ENCODE data around the gene LAMA5. TPM values are rescaled to one million over a fixed set of nuclear protein-coding genes. Genes with fewer than 3 reads are reported as not detected.

Gene LAMA5
- total and polyA plus RNA-seq, 2 experiments from 2014 or later = 162 to 168 TPM

GRCh38 chr20:62272200-62272599 is 94.9 kb downstream of the LAMA5 start:
- peaks cover 11% of the 10 kb centered on the region for H3K36me3 ChIP-seq
- no peaks in the 10 kb centered on the region for H3K9me3 ChIP-seq (ENCODE audit: low read depth)
- no peak overlapping the region for H3K4me3 ChIP-seq
- no peaks in the 10 kb centered on the region for H3K27me3 ChIP-seq
- no peak for DNase-seq (ENCODE audit: low read depth in 1 of 2, low spot score in 1 of 2)
- H3K27ac ChIP-seq = no peak overlapping the region
- TF ChIP-seq CTCF (IDR thresholded peaks at IDR 0.05; ENCODE audit: low read depth, low read length) = no peak
- H3K4me1 ChIP-seq (ENCODE audit: low read depth) = no peaks in the 10 kb centered on the region

- H3K27ac ChIP-seq = no peak overlapping the region
- no peak for DNase-seq (ENCODE audit: low read depth in 1 of 2, low spot score in 1 of 2)
- H3K27me3 ChIP-seq = no peaks in the 10 kb centered on the region
- no peaks in the 10 kb centered on the region for H3K4me1 ChIP-seq (ENCODE audit: low read depth)
- no peak for TF ChIP-seq CTCF (IDR thresholded peaks at IDR 0.05; ENCODE audit: low read depth, low read length)
- H3K36me3 ChIP-seq = peaks cover 11% of the 10 kb centered on the region
- no peaks in the 10 kb centered on the region for H3K9me3 ChIP-seq (ENCODE audit: low read depth)
- H3K4me3 ChIP-seq = no peak overlapping the region
These were observed 97.2 kb downstream of the LAMA5 start for GRCh38 chr20:62269871-62270270.

- peaks cover 11% of the 10 kb centered on the region for H3K36me3 ChIP-seq
These were observed 97.7 kb downstream of the LAMA5 start for GRCh38 chr20:62269378-62269777.

GRCh38 chr20:62268228-62268900 is 98.7 kb downstream of the LAMA5 start:
- no peak overlapping the region for H3K27ac ChIP-seq
- no peaks in the 10 kb centered on the region for H3K4me1 ChIP-seq (ENCODE audit: low read depth)
- H3K4me3 ChIP-seq = no peak overlapping the region
- peaks cover 11% of the 10 kb centered on the region for H3K36me3 ChIP-seq
- DNase-seq (ENCODE audit: low read depth in 1 of 2, low spot score in 1 of 2) = no peak
- no peaks in the 10 kb centered on the region for H3K9me3 ChIP-seq (ENCODE audit: low read depth)
- no peak for TF ChIP-seq CTCF (IDR thresholded peaks at IDR 0.05; ENCODE audit: low read depth, low read length)
- H3K27me3 ChIP-seq = no peaks in the 10 kb centered on the region

More at GRCh38 chr20:62269378-62269777, 97.7 kb downstream of the LAMA5 start:
- no peak for TF ChIP-seq CTCF (IDR thresholded peaks at IDR 0.05; ENCODE audit: low read depth, low read length)
- no peak overlapping the region for H3K4me3 ChIP-seq
- no peak overlapping the region for H3K27ac ChIP-seq
- no peaks in the 10 kb centered on the region for H3K9me3 ChIP-seq (ENCODE audit: low read depth)
- H3K4me1 ChIP-seq (ENCODE audit: low read depth) = no peaks in the 10 kb centered on the region
- no peak for DNase-seq (ENCODE audit: low read depth in 1 of 2, low spot score in 1 of 2)
- no peaks in the 10 kb centered on the region for H3K27me3 ChIP-seq

- no peaks in the 10 kb centered on the region for H3K4me1 ChIP-seq (ENCODE audit: low read depth)
- no peak for DNase-seq (ENCODE audit: low read depth in 1 of 2, low spot score in 1 of 2)
- no peaks in the 10 kb centered on the region for H3K27me3 ChIP-seq
- no peak overlapping the region for H3K27ac ChIP-seq
- no peak overlapping the region for H3K4me3 ChIP-seq
- peaks cover 11% of the 10 kb centered on the region for H3K36me3 ChIP-seq
- TF ChIP-seq CTCF (IDR thresholded peaks at IDR 0.05; ENCODE audit: low read depth, low read length) = no peak
- no peaks in the 10 kb centered on the region for H3K9me3 ChIP-seq (ENCODE audit: low read depth)
These were observed 99.6 kb downstream of the LAMA5 start for GRCh38 chr20:62267543-62267942.
